Neural progenitor cell (in vitro differentiated cells): ENCODE measurements around the gene KCNMA1.

Source experiments
- CTCF ChIP-seq: fragments of 200-600 bp; sonication (generic); IDR thresholded peaks from 2 replicates; pipeline ENCODE4 v1.5.1; 2017; ENCODE audit warnings: antibody characterized with exemption, mild to moderate bottlenecking
- EZH2phosphoT487 ChIP-seq: fragments of 200-600 bp; sonication (generic); IDR thresholded peaks from 2 replicates; pipeline ENCODE4 v1.6.1; 2017; ENCODE audit warnings: antibody characterized with exemption

- TF ChIP-seq CTCF (no peak), EZH2phosphoT487 (no peak)
Observed at GRCh38 chr10:77403761-77404160, 233.8 kb downstream of the KCNMA1 start.
